Inferior parietal cortex (tissue), 1 donor: ENCODE measurements around the gene EDC3.

Source experiments
- DNase-seq: peaks from one replicate; pipeline ENCODE4 v3.0.0-alpha.2; 2016; ENCODE audit errors: extremely low spot score

Gene EDC3

DNA sequence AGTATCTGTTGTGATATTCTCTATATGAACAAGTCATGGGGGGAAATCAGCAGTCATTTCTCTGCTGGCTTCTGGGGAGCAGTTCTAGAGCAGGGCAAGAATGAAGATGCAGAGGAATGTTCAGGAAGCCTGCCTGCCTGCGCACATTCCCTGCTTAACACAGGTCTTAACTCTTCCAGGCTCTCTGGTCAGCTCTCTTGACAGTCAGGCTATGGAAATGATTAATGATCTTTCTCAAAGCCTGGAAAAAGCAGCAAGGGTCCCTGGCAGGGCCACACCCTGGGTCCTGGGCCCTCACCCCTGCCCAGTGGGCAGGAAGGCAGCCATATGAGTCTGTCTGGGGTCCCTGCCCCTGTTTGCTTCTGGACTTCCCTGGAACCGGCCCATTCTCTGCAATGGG is 111.6 kb downstream of the EDC3 start:
- DNase-seq = no peak
